OCI-LY1 (cell line): Measurements from ENCODE around the gene ASB6.

Experiments used
- EZH2 ChIP-seq: fragments of 200-600 bp; sonication (generic), shearing (Covaris generic); IDR thresholded peaks from 2 replicates; pipeline ENCODE4 v1.8.0; 2017; ENCODE audit warnings: borderline replicate concordance, mixed run types, mild to moderate bottlenecking, antibody characterized with exemption, low read length, moderate library complexity, mixed read lengths
- TF ChIP-seq, protein P1 (sequence below): fragments of 200-600 bp; sonication (generic), shearing (Covaris generic); IDR thresholded peaks from 2 replicates; pipeline ENCODE4 v1.5.1; 2017; ENCODE audit warnings: mild to moderate bottlenecking, antibody characterized with exemption, low read length, moderate library complexity, mixed read lengths

DNA sequence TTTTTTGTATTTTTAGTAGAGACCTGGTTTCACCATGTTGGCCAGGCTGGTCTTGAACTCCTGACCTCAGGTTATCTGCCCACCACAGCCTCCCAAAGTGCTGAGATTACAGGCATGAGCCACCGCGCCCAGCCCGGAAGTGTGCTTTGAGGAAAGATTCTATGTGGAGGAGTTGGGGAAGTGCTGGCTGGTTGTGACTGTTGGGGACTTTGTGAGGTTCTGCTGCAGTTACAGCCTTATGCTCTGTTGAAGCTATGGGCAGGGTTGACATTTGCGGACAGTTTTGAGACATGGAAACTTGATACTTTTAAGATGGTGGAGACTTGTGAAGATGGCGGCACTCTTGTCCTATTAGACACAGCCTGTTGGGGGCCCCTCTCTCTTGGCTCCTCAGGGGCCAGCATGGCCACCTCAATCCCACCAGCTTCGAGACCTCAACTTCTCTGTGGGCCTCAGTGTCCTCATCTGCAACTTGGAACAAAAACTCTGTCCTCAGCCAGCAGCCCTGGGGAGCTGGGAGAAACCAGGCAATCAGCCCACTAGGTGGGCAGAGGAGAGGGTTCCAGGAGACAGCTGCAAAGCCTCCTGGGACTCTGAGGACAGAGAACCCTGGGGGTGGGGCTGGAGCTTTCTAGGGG is 45.9 kb downstream of the ASB6 start:
- TF ChIP-seq, protein P1, sequence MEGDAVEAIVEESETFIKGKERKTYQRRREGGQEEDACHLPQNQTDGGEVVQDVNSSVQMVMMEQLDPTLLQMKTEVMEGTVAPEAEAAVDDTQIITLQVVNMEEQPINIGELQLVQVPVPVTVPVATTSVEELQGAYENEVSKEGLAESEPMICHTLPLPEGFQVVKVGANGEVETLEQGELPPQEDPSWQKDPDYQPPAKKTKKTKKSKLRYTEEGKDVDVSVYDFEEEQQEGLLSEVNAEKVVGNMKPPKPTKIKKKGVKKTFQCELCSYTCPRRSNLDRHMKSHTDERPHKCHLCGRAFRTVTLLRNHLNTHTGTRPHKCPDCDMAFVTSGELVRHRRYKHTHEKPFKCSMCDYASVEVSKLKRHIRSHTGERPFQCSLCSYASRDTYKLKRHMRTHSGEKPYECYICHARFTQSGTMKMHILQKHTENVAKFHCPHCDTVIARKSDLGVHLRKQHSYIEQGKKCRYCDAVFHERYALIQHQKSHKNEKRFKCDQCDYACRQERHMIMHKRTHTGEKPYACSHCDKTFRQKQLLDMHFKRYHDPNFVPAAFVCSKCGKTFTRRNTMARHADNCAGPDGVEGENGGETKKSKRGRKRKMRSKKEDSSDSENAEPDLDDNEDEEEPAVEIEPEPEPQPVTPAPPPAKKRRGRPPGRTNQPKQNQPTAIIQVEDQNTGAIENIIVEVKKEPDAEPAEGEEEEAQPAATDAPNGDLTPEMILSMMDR: no peak
- no peak for TF ChIP-seq EZH2
